Fibroblast of skin of left quadriceps (primary cell): ENCODE measurements around the gene NOP53.
"Not testable (repeated sequence)": the region's sequence is repeated elsewhere in the genome, so short reads cannot be mapped to it uniquely, and the experiment has no call there.

ENCODE experiments used
- DNase-seq, 2 experiments: peaks; one replicate each; pipeline ENCODE4 v3.0.0-alpha.2; 2013; ENCODE audit warnings: low read depth in 2 of 2

NOP53 gene

DNA sequence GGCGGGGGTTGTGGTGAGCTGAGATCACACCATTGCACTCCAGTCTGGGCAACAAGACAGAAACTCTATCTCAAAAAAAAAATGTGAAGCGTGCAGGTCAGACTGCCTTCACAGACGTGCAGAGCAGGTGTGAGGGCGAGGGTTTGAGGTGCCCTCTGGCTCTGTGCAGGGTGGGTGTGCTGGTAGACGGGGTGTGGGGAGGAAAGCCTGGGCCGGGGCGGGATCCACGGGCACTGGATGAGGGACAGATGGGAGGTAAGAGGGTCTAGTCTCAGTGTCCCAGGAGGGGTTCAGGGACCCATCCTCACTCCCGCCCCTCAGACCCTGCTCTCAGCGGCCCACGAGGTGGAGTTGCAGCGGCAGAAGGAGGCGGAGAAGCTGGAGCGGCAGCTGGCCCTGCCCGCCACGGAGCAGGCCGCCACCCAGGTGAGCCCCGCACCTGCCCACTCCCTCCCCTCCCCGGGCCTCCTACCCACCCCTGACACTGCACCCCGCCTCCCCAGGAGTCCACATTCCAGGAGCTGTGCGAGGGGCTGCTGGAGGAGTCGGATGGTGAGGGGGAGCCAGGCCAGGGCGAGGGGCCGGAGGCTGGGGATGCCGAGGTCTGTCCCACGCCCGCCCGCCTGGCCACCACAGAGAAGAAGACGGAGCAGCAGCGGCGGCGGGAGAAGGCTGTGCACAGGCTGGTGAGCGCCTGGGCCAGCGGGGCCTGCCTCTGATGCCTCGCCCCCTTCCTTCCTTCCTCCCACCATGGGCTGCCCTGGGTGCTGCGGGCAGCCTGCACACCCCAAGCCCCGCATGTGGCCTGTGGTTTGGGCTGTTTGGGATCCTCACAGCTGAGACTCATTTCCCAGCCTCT, 9.1 kb downstream of the NOP53 start:
- no peak for DNase-seq

DNA sequence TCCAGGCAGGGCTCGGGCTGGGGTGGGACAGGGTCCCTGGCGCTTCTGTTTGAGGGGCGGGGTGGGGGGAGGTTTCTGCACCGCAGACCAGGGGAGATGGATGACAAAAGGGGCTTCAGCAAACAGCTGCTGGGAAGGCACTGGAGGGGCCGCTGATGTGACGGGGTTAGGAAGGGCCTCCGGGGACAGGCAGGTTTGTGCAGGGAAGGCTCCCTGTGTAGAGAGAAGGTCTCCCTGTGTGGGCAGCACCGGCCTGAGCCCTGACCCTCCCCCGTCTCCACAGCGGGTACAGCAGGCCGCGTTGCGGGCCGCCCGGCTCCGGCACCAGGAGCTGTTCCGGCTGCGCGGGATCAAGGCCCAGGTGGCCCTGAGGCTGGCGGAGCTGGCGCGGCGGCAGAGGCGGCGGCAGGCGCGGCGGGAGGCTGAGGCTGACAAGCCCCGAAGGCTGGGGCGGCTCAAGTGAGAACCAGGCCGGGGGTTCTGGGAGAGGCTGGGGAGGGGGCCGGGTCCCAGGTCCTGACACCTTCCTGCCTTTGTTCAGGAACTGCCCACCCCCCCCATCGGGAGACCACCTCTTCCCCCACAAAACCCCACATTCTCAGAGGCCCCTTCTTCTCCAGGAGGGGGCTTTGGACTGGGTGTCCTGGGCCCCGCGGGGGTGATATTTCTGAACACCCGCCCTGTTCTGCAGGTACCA, 9.9 kb downstream of the NOP53 start:
- no peak for DNase-seq

DNA sequence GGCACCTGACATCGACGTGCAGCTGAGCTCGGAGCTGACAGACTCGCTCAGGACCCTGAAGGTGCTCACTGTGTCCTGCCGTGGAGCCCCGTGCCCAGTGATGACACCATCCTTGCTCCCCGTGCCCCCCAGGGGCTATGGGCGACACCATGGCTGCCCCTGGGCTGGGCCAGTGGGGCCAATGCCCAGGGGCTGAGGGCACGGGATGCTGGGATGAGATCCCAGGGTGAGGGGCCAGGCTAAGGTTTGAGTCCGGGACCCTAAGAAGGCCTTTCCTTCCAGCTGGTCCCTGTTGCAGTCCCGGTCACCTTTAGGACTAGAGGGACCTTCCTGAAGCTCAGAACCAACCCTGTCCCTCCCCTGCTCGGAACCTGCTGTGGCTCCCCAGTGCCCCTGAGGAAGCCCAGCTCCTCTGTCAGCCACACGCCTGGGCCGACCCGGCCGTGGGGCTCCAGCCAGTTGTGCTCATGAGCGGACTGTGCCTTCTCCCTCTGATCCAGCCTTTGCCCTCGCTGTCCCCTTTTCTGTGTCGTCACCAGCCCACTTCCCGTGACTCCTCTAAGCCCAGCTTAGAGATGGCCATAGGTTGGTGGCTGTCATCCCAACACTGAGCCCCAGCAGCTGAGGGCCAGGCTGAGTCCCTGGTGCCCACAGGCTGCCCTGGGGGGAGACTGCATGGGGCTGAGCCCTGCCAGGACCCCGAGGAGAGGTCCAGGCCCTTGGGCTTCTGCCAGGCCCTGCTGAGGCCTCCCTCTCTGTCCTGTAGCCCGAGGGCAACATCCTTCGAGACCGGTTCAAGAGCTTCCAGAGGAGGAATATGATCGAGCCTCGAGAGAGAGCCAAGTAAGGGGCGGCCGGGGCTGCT, 10.6 kb downstream of the NOP53 start:
- DNase-seq, result no peak

DNA sequence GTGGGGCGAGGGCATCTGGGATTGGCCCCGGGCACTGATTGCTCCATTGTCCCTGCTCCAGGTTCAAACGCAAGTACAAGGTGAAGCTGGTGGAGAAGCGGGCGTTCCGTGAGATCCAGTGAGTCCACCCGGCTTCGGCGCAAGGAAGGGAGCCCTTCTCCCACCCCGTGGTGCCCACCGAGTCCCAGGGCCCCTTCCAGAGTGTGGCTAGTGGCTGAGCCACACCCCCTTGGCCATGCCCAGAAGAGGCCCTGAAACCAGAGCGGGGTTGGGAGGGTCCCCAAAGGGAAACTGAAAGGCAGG, 11.2 kb downstream of the NOP53 start:
- no peak for DNase-seq

DNA sequence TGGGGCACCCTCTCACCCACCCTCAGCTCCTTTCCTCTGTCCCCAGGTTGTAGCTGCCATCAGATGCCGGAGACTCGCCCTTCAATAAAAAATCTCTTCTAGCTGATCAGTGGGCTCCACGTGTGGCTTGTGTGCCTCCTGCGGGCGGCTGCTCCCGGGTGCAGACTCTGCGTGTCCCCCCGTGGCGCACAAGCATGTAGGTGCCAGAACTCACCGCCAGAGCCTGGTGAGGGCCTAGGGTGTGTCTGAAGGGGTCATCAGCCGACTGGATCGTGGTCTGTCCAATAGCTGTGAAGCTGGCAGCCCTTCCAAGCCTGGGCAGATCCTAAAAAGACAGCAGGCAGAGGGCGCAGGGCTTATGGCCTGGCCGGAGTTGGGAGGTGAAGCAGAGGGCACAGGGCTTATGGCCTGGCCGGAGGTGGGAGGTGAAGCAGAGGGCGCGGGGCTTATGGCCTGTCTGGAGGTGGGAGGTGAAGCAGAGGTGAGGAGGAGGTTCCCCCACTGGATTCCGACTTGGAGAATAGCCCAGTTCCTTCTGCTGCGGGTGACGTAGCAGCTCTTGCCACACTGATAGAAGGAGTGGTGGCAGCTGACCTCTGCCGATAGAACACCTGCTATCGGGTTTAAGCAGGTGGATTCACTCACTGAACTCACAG, 11.7 kb downstream of the NOP53 start:
- no peak for DNase-seq

DNA sequence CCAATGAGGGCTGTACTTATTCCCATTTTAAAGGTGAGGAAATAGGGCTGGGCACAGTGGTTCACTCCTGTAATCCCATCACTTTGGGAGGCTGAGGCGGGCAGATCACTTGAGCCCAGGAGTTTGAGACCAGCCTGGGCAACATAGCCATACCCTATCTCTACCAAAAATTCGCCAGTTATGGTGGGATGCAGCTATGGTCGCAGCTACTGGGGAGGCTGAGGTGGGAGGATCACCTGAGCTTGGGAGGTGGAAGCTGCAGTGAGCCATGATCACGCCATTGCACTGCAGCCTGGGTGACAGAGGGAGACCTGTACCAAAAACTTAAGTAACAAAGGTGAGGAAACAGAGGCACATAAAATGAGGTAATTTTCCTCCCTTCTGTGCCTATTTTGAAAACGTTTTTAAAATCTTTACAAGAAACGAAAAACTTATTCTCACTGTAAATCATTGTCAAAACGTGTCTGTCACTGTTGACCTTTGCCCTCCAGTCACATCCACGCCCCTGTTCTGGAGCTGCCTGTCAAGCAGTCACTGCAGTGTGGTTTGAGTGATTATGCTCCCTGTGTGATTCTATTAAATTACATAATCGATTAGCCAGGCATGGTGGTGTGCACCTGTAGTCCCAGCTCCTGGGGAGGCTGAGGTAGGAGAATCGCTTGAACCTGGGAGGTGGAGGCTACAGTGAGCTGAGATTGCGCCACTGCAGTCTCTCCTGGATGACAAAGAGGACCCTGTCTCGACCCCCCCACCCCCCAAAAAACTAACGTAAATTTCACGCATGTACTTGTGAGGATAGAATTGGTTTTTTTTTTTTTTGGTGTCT, 12.5 kb downstream of the NOP53 start:
- no peak for DNase-seq

DNA sequence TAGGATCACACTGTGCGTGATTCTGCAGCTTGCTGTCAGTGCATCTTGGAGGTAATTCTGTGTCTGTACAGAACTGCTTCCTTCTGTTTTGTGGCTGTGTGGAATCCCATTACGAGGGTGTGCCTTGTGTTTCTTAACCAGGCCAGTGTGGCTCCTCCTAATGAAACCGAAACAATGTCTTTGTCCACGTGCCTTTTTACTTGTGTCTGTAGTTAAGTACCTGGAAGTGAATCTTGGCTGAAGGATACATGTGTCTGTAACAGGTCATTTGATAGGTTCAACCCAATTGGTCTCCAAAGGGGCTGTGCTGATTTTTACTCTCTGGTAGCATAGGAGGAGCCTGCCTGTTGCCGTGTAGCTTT, 13.1 kb downstream of the NOP53 start:
- no peak for DNase-seq

DNA sequence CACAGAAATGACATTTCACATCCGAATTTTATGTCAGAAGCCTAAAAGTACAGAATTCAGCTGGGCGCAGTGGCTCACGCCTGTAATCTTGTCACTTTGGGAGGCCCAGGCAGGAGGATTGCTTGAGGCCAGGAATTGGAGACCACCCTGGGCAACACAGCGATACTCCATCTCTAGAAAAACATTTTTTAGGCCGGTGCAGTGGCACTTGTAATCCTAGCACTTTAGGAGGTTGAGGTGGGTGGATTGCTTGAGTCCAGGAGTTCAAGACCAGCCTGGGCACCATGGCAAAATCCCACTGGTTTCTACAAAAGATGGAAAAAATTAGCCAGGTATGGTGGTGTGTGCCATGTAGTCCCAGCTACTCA, 15.3 kb downstream of the NOP53 start:
- no peak for DNase-seq

DNA sequence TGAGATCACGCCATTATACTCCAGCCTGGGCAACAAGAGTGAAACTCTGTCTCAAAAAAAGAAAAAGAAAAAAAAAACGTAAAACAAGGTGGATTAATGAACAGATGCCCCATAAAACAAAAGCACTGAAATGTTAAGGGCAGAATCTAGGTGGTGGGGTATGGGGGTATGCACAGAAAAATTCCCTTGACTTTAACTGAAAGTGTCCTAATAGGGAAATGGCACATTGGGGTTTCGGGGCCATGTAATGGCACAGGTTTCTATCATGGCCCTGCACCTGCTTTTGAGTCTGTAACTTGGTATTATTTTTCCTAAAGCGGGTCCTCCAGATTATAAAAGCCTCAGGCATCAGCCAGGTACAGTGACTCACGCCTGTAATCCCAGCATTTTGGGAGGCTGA, 16.2 kb downstream of the NOP53 start:
- no peak for DNase-seq

DNA sequence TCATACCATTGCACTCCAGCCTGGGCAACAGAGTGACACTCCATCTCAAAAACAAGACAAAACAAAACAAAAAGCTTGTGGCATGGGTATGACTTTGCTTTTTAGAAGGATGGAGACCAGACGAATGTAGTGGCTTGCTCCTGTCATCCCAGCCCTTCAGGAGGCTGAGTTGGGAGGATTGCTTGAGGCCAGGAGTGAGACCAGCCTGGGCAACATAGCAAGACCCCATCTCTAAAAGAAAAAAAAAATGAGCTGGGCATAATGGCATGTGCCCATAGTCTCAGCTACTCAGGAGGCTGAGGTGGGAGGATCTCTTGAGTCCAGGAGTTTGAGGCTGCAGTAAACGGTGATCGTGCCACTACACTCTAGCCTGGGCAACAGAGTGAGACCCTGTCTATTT, 16.8 kb downstream of the NOP53 start:
- DNase-seq, result no peak

DNA sequence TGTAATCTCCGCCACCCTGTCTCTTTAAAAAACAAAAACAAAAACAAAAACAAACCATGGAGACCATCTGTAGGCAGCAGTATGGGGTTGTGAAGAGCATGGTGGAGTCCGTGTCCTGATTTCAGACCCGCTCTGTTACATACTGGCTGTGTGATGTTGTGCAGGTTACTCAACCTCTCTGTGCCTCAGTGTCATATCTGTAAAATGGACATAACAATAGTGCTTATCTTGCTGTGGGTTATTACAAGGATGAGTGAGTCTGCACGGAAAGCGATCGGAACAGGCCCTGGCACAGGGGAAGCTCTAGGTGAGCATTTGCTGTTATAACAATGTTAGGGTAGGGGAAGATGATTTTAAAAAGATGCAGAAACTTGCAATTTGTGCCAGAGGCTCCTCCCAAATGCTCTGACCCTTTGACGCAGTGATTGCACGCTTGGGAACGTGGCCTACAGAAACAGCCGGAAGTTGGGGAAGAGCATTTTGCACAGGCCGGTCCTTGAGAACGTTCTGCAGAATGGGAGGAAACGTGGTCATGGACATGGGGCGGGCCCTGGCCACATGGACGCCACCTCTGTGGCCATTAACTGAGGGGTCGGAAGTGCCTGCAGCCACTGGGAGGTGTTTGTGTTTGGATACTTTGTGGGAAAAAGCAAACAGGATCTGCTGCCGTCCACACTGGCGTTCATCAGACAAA, 17.4 kb downstream of the NOP53 start:
- no peak for DNase-seq

DNA sequence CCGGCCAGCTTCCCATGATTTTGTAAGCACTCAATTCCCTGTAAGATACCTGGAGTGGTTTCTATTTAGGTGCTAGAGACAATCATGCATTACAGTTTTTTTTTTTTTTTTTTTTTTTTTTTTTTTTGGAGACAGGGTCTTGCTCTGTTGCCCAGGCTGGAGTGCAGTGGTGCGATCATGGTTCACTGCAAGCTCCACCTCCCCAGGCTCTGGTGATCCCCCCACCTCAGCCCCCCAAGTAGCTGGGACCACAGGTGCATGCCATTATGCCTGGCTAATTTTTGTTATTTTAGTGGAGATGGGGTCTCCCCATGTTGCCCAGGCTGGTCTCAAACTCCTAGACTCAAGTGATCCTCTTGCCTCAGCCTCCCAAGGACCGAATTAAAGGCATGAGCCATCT, 19.4 kb downstream of the NOP53 start:
- DNase-seq, result not testable (repeated sequence)

DNA sequence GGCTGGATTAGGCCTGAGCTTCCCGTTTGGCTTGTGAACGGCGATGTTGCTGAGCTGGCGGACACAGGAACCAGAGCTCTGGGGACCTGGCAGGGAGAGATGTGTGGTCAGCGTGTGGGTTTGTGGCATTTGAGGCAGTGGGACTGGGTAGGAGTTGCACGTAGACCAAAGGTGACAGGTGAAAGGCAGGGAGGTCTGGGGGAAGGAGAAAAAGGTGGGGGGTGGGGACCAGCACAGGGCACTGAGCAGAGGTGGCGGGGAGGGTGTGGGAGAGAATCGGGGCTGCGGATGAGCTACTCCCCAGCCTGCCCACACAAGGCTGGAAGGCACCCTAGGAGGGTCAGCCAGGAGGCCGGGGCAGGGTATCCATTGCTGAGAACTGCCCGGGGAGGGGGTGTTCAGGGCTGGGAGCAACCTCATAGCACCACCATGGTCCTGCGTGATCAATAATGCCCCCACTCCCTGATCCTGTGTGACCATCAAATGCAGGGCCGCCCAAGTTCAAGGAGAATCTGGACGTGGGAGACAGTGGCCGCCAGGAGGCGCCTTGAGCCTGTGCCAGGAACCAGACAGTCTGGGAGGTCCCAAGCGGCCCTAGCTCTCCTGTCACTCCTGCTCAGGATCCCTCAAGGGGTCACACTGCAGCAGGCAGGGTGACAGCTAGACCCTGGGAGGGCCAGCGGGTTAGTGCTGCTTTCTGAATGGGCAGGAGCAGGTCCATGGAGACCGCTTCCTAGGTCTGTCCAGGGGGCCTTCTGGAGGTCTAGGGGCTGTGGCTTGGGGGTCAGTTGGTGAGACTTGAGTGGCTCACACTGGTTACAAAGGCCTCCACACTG, 20.4 kb downstream of the NOP53 start:
- no peak for DNase-seq

DNA sequence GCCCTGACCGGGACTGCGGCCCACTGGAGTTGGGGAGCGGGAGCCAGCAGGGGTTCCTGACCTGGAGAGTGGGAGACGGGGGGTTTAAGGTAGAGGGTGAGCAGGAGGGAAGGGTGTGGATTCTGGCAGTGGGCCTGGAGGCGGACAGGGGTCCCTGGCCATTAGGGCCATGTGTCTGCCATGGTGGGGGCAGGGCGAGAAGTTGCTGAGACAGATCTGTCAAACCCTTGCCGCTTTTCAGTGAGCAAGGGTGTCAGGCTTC, 20.9 kb downstream of the NOP53 start:
- DNase-seq, result no peak

DNA sequence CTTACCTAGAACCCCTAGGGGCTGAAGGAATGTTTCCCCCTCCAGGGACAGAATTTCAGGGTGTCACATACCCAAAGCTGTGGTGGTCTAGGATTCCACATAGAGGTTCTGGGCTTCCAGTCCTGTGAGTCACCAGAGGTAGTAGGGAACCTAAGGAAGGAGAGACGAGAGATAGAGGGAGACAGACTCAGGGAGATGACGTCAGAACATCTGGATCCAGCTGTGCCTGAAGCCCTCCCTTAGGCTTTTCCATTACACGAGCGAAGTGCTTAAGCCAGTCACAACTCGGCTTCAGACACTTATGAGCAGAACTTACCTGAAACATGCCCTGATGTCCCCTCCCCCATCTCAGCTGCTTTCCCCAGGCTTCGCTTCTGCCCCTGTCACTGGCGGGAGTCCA, 21.3 kb downstream of the NOP53 start:
- no peak for DNase-seq

DNA sequence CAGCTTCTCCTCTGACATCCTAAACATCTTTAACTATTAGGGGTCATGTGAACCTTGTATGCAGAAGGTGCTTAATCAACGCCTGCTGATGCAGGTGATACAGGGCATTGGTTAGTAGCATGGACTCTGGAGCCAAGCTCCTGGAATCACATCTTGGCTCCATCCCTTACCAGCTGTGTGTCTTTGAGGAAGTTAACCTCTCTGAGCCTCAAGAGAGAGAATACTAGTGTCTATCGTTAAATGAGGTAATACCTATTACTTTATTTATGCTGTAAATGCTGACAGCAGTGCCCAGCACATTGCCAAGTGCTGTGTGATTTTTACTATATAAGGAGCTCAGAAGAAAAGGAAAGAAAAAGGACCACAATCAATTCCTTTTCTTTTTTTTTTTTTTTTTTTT, 22.0 kb downstream of the NOP53 start:
- DNase-seq, result no peak

DNA sequence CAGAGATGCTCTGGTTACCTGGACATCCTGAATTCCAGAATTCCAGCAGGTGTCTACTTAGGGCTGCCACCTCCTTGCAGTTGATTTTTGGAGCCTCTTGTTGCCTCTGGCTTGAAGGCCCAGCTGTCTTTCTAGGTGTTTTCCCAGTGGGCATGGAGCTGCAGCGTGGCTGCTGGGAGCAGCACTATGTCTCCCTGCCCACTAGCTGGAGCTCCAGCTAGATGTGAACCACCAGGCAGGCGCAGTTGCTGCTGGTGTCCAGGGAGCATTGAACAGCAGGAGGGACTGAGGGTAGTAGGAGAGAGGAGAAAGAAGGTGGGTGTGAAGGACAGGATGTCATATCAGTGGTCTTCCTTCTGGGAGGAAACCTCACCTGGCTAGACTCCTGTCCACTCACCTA, 23.3 kb downstream of the NOP53 start:
- DNase-seq, result no peak

DNA sequence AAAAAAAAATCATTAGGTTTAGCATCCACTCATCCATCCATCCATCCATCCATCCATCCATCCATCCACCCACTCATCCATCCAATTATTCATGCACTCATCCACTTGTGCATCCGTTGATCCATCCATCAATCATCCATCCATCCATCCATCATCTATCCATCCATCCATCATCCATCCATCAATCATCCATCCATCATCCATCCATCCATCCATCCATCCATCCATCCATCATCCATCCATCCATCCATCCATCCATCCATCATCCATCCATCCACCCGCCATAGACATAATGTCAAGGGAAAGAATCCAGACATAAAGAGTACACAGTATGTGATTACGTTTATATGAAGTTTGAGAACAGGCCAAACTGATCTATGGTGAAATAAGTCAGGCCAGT, 24.2 kb downstream of the NOP53 start:
- no peak for DNase-seq

DNA sequence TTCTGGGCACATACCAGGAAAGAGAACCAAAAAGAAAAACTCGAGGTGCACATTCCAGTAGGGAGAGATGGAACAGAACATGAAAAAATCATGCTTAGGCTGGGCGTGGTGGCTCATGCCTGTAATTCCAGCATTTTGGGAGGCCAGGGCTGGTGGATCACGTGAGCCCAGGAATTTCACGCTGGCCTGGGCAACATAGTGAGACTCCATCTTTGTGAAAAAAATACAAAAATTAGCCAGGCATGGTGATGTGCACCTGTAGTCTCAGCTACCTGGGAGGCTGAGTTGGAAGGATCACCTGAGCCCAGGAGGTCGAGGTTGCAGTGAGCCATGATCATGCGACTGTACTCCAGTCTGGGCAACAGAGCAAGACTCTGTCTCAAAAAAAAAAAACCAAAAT, 25.9 kb downstream of the NOP53 start:
- not testable (repeated sequence) for DNase-seq

DNA sequence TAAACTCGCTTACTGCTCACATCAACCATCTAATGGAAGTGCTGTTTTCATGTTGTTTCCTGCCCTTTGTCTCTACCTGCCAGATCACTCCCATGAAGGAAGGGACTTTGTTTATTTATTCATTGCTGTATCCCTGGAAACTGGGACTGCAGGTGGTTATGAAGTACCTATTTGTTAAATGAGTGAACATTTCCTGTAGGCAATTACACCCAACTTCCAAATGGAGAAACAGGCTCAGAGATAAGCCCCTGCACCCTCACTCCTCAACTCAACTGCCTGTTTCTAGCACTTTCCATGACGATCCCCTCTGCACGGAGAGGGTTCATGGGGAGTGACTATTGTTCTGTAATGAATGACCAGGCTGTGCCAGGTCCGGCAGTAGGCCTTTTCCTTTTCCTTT, 31.2 kb downstream of the NOP53 start:
- DNase-seq, result no peak
